PFSK-1 (cell line): ENCODE results near the gene C10orf67.

Experiments used
- FOXP2 ChIP-seq: optimal IDR thresholded peaks from 2 replicates; pipeline ENCODE3; 2011; ENCODE audit warnings: borderline replicate concordance, control low read depth, inconsistent platforms; ENCODE audit not compliant: insufficient read depth; ENCODE audit errors: extremely low read length, extremely low read depth
- POLR2AphosphoS5 ChIP-seq: IDR thresholded peaks from 2 replicates; pipeline ENCODE4 v1.6.1; 2012; ENCODE audit warnings: low read depth, mild to moderate bottlenecking, control low read depth, low read length, moderate library complexity
- REST ChIP-seq, 2 experiments: IDR thresholded peaks; 2 replicates each; pipeline versions ENCODE4 v1.6.1 to v1.8.0; 2011 to 2012; ENCODE audit warnings: low read depth in 2 of 2, low read length in 2 of 2, control low read depth in 1 of 2, inconsistent platforms in 1 of 2, mild to moderate bottlenecking in 1 of 2, moderate library complexity in 1 of 2; ENCODE audit not compliant: insufficient read depth in 1 of 2
- SIN3A ChIP-seq: IDR thresholded peaks from 2 replicates; pipeline ENCODE4 v1.6.1; 2012; ENCODE audit warnings: mild to moderate bottlenecking, low read length, moderate library complexity, borderline replicate concordance; ENCODE audit not compliant: insufficient read depth
- TAF1 ChIP-seq: IDR thresholded peaks from 2 replicates; pipeline ENCODE4 v1.6.1; 2012; ENCODE audit warnings: low read length, control low read depth, borderline replicate concordance; ENCODE audit not compliant: insufficient read depth

C10orf67 gene

GRCh38 chr10:23202779-23203178 is 141.8 kb downstream of the C10orf67 start:
- TF ChIP-seq POLR2AphosphoS5 (no peak), FOXP2 (no peak), TAF1 (no peak), SIN3A (no peak), REST (IDR thresholded peaks at IDR 0.05; ENCODE audit: insufficient read depth in 1 of 2, low read depth in 2 of 2, low read length in 2 of 2) (no peak)

GRCh38 chr10:23201837-23202236 is 142.8 kb downstream of the C10orf67 start:
- TF ChIP-seq POLR2AphosphoS5 (no peak), SIN3A (no peak), REST (IDR thresholded peaks at IDR 0.05; ENCODE audit: insufficient read depth in 1 of 2, low read depth in 2 of 2, low read length in 2 of 2) (no peak), TAF1 (no peak), FOXP2 (no peak)

GRCh38 chr10:23200997-23201652 is 143.5 kb downstream of the C10orf67 start:
- TF ChIP-seq TAF1 (no peak), POLR2AphosphoS5 (no peak)

- TF ChIP-seq TAF1 = no peak
- no peak for TF ChIP-seq REST (IDR thresholded peaks at IDR 0.05; ENCODE audit: insufficient read depth in 1 of 2, low read depth in 2 of 2, low read length in 2 of 2)
- no peak for TF ChIP-seq POLR2AphosphoS5
- no peak for TF ChIP-seq FOXP2
- TF ChIP-seq SIN3A = no peak
Observed at GRCh38 chr10:23200586-23200985, 144.0 kb downstream of the C10orf67 start.

- TF ChIP-seq SIN3A (no peak), POLR2AphosphoS5 (no peak), FOXP2 (no peak), TAF1 (no peak), REST (IDR thresholded peaks at IDR 0.05; ENCODE audit: insufficient read depth in 1 of 2, low read depth in 2 of 2, low read length in 2 of 2) (no peak)
Observed at GRCh38 chr10:23199768-23200511, 144.7 kb downstream of the C10orf67 start.
